Activated naive CD8-positive, alpha-beta T cell treated with anti-CD3 and anti-CD28 coated beads, Interleukin-2, amount 50 U/mL, for 16 hours (primary cell): ENCODE data around the gene CDHR3.

Experiments
- DNase-seq: peaks from one replicate; pipeline ENCODE4 v3.0.0-alpha.2; 2020; ENCODE audit warnings: low read depth, low spot score

Gene CDHR3

DNA sequence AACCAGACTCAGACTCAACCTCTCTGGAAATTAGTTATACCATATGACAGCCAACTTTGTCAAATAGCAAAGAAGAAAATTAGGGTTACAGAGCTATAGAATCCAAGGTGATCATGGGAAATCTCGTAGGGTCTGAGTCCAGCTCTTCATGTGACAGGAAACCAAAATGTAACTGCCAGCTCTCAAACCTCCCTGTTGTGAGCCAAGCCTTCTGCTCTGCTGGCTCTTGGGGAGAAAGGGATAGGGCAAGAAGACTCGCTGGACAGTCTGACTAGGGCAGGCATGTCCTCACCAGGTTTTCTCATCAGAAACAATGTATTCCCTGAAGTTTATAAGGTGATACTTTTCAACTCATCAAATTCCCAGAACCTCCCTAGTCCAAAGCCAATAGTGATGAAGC, 63.0 kb downstream of the CDHR3 start:
- no peak for DNase-seq

DNA sequence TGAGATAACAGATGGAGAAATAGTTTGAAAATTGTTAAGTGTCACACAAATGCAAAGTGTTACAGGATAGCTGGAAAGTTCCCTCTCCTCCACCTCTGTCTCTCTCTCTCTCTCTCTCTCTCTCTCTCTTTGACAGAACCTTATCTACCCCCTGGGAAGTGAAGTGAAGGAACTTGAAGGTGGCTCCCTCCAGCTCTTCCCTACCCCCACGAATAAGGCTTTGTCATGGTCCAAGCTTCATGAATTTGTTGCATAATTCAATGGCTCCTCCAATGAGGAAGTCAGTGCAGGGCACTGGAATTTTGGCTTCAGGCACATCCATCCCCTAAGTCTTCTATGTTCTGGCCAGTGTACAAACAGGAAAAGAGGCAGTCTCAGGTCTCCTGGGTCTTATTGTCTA, 66.4 kb downstream of the CDHR3 start:
- DNase-seq = no peak

DNA sequence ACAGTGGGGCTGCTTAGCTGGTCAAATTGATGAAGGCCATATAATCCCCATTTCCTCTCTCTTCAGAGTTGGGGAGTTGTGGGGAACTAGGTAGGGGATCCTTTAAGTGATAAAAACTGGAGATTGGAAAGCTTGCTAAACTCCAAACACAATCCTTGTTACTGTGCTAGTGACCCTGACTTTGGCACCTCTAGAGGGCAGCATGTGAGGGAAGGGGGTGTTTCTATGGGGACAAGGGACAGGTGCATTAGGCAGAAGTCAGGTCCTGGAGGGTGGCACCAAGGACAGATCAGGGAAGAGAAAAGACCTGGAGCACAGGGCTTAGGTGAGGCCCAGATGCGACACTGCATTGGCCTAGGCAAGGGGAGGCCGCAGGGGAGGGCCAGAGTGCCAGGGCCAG, 66.9 kb downstream of the CDHR3 start:
- DNase-seq = no peak

DNA sequence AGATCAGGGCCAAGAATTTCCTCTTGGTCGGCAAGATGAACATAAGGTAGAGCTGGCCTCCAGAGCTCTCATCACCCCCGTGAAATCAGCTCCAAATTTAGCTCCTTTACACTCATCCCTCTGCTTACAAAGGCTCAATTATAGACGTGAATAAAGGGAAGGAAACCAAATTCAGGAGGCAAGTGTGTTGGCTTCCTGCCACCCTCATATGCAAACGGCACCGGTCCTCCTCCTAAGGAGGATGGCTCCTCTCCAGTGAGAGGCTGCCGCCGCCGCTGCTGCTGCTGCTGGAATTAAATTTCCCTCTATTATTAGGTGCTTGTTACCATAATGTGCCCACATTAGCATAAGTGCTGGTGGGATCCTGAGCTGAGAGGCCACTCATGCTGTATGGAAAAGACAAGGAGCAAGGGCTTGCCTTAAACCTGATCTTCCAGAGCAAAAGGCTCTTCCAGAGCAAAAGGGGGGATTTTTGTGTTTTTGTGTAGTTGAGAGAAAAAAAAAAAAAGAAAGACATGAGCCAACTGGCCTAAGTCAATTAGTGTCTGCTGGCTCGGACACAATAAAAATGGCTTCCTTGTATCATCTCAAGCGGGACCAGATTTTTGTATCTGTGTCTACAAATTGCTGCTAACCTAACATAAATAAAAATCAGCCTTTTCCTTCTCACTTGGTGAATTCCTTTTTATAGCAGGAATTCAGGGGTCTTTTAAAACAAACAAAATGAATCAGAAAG, 68.4 kb downstream of the CDHR3 start:
- no peak for DNase-seq

DNA sequence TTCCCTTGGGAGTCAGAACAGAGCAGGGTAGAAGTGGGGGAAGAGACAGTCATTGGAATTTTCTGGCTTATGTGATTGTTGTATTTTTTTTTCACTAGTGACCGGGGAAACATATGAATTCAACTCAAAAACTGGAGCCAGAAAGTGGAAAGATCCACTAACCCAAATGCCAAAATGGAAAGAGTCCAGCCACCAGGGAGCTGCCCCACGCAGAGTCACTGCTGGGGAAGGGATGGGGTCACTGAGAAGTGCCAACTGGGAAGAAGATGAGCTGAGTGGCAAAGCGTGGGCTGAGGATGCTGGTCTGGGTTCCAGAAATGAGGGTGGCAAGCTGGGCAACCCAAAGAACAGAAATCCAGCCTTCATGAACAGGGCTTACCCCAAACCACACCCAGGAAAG, 69.2 kb downstream of the CDHR3 start:
- DNase-seq = no peak

DNA sequence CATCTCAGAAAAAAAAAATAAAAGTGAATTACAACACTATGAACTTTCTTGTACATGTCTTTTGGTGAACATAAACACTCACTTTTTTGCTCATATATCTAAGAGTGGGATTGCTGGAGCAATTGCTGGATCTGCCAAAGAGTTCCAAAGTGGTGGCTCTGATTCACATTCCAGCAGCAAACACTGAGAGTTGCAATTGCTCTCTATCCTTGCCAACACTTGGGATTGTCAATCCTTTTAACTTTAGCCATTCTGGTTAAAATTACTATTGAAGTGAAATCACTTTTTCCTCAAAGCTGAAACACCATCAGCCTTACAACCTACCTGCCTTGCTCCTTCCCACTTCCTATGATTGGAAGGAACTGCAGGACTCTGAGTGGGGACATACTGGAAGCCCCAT, 70.7 kb downstream of the CDHR3 start:
- no peak for DNase-seq

DNA sequence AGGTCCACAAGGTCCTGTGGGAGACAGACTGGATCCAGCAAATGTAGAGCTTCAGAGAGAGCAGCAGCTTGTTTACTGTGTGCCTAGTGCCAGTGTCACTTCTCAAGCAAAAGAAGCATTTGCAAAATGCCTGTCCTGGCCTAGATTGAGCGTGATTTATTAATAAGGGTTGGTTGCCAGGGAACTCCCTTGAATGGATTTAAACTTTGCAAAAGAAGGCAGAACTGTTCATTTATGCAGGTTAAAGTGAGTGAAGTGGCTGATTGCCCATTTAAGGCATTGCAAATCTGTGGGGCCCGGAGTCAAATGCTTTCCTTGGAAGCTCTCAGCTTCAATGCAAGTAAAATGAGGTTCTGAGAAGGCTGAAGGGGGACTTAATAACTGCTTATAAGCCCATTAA, 71.3 kb downstream of the CDHR3 start:
- no peak for DNase-seq

DNA sequence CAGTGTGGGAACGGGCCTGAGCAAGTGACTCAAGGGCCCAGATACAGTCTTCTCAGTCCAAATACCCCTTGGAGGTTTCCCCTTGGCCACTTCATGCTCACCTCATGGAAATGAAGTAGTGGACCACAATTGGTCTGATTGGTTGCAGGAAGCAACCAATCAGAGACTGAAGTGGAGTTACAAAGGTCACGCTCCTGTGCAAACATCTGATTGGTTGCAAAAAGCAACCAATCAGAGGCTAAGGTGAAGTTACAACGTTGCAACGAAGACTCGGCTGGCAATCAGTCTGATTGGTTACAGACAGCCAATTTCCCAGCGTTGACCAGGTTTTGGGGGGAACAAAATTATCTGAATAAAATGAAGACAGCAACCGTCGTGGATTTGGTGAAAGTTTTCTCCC, 72.5 kb downstream of the CDHR3 start:
- DNase-seq = no peak

DNA sequence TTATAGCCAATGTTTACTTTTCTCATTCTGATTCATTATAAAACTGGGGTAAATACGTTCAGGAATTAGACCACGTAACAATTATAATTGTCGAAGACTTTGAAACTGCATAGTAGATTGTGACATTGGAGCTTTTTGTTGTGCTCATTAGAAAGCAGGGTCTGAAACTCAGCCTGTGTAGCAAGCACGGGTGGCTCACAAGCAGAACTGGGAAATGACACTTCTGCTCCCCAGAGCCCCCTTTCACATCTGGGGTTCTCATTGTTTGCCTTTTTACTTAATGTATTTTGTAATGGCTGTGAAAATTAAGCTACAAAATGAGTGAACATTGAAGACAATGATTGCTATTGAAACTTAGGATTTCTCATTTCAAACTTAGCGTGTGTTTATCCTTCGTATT, 72.9 kb downstream of the CDHR3 start:
- DNase-seq = no peak

DNA sequence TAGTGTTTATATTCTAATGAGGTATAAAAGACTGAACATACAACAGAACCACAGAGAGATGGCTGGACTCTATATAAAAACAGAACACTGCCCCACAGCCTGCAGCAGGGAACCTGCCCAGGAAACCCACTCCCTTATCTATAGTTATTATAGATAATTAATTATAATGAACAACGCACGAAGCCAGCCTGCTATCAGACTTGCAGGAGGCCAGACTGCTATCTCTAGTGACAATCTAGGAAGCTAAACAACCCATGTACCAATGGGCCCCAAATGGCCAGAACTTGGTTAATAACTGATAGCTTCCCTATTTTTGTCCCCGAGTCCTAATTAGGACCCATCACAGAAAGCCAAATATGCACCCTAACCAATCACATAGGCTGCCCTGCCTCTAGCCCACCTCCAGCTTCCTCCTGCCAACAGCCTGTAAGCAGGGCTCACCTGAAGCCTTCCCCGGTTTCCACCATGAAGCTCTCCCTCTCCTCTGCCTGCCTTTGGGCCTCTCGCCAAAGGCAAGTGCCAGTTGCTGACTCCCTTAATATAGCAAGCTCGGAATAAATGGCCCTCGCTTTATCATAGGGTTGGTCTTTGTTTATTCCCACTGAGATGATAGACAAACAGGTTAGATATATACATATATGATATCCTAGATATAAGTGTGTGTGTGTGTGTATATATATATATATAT, 74.6 kb downstream of the CDHR3 start:
- DNase-seq = no peak

DNA sequence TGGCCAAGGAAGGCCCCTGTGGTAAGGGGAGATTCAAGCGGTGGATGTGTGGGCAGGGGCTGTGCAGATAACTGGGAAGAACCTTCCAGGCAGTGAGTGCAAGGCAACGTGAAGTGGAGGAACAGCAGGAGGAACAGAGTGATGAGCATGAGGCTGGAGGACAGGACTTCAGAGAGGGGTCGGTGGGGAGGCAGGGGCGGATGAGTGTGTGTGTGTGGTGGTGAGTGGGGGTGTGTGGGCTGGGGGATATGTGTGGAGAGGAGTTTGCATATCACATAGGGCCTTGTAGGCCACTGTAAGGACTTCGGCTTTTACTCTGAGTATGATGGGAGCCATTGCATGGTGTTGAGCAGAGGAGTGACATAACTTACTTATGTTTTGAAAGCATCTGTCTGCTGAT, 75.2 kb downstream of the CDHR3 start:
- DNase-seq = no peak

DNA sequence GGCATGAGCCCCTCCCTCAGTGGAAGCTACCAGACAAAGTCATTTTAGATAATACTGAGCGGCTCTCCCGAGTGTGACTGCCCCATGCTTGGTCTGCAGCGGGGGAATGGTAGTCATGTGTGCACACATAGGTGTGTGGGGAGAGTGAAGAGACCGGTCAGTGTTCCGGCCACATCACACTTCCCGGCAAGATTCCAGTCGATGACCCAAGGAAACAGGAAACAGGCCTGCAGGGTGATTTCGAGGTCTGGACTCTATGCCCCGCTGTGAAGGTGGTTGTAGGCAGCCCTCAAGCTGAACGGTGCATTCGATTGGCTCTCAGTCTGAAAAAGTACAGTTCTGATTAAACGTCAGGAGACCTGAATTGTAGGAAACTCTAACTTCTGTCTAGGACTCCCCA, 75.9 kb downstream of the CDHR3 start:
- DNase-seq = no peak

DNA sequence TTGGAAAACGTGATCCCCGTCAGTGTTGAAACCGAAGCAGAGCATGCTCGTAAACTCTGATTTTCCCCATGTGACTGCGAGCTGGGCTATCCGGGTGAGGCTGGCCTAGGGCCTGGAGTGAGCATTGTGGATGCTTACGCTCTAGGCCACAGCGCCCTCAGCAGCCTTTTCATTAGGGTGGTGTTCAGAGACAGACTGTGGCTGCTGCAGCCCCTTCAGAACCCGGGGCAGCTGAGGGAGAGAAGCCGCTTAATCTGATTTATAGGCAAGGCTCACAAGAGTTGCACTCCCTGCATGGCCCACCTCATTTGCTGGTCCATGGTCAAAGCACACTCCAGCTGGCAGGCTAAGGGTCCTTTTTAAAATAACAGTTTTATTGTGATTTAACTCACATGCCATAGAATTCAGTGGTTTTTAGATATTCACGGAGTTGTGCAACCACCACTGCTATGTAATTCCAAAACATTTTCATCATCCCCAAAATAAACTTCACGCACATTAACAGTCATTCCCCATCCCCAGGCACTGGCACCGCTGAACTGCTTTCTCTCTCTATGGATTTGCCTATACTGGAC, 76.5 kb downstream of the CDHR3 start:
- DNase-seq = no peak

DNA sequence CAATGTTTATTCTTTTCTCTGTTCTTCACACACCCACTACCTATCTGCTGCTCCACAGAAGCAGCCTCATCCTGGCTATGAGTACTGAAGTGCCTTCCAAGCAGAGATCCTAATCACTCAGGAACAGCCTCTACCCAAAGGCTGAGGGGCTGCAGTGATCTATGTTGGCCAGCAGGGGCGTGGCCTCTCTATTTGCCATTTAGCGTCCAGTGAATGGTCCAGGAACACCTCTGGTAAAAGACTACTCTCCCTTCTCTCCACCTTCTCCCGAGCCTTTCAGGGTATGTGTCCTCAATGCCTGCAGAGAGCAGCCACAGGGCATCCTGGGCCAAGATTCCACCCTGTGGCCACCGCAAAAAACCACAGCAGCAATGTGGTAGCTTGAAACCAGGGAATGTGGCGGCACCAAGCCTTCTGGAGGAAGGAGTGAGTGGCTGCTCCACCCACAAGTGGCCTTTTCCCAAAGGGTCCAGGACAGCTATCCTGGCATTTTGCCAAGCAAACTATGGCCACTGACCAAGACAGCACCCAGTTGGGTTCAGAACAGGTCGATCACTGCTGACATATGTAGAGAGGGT, 78.2 kb downstream of the CDHR3 start:
- DNase-seq = no peak

DNA sequence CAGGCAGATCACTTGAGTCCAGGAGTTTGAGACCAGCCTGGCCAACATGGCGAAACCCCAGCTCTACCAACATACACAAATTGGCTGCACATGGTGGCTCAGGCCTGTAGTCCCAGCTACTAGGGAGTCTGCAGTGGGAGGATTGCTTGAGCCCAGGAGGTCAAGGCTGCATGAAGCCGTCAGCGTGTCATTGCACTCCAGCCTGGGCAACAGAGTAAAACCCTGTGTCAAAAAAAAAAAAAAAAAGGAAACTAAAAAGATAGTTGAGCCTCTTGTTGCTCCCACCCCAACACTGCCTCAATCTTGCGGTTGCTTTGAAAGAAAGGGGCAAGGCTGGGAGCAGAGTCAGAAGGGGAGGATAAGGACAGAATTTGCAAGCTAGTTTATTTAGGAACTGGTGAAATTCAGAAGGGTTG, 79.1 kb downstream of the CDHR3 start:
- DNase-seq = no peak

DNA sequence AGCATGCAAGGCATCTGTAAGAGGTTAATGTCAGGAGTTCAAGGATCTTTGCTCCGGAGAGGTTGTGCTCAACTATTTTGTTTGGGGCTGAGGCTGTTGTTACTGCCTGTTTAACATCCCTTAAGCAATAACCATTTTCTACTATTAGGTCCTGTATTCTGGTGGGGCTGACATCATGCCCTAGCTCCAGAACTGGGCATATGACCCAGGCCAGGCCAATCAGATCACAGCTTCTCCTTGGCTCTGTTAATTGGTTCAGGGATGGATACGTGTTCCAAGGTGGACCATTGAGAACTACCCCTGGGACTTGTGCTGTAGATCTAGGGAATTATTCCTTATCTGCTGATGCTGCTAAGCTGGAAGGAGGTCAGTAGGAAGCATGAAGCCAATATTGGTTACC, 82.1 kb downstream of the CDHR3 start:
- DNase-seq = no peak

DNA sequence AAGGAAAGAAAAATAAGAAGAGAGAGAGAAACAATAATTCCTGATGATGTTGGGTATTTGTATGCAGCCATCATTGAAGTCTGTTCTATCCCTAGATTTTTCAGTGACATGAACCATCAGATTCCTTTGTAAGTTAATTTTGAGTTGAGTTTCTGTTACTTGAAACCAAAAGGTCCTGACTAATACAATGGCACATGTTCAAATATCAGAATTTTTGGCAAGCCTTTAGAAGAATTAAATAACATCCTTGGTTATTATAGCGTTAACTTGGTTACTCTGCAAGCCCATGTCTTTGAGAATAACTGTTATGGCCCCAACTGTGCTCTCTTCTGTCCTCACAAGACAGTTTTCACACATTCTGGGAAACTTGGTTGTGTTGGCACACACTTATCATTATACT, 82.5 kb downstream of the CDHR3 start:
- DNase-seq = no peak

DNA sequence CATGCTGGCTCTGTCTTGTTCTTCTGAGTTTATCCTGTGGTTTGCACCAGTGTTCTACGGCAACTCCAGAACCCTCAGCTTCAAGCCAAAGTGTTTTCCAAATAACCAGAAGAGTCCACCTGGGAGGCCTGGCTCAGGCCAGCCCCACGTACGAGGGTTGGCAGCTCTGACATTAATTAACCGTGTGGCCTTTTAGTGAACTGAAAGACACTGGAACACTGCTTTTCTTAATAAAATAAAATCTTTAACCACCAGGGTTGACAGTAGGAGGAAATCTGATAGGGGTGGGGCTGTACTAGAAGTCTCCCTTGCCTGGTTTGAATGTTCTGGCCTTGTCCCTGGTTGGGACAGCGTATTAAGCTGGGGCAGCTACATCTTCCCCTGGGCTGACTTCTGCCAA, 84.1 kb downstream of the CDHR3 start:
- DNase-seq = no peak

DNA sequence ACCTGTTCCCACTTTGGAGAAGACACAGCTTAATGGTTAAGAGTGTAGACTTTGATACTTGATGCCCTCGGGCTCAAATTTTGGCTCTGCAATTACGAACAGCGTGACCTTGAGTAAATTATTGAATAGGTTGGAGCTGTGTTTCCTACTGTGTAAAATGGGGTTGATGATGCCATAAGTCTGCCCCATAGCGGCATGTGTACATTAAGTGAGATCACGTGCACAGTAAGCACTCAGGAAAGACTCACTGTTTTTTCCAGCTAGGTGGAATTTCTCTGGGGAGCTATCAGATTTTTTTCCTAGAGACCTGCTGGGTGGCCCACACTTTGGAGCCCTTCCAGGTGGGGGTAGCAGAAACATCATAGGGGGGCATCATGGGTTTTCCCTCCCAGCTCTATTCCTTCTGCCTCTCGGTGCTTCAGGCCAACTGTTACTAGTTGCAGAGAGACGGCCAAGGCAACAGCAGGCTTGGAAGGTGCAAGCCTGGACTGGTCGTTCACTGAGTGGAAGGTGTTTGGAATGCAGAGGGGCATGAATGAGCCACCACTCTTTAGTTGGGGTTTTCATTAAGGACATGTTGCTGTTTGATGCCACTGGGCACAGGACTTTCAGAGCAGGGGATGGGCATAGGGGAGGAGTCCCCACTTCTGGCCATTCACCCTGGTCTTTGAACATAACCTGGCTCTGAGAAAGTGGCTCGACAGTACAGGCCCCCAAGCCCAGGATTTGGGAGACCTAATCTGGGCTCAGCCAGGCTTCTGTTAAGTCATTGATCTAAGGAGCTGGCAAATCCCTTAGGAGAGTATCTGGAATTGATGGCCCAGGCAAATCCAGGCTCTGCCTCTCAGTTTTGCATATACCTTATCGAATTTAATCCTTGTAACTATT, 85.0 kb downstream of the CDHR3 start:
- no peak for DNase-seq

DNA sequence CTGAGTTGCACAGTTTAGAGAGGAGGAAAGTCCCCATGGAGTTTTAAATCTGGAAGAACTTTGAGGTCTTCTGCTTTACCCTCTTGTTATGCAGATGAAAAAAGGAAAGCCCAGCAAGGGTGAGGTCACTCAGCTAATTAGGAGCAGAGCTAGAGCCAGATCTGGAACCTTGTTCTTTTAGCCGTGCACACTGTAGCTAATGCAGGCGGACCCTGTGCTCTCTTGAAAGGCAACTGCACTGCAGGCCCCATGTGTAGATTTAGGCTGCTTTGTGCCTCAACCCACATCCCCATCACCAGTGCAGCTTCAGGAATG, 85.6 kb downstream of the CDHR3 start:
- no peak for DNase-seq

DNA sequence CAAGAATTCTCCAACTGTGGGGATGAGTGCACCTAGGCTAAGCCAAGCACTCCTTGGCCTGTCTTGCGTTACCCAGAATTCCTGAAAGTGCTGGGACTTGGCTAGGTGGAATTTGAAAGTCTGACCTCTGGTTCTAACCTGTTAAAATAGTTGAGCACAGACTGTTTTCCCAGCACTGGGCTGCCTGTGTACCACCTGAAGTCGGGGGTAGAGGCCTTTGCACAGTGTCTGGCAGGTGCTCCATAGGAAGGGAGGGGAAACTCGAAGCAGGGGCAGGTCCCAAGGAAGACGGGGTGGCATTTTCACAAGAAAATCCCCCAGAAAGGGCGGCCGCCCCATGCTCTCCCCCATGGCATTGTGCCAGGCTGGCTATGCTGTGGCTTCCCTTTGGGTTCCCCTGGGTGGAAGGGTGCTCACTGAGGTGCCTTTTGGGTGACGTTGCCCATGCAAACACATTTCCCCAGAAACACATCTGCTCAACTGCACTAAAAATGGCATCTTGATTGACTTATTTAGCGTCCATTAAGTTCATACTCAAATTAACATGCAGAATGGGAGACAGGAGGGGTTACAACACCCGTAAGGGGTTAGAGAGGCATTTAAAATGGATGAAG, 86.2 kb downstream of the CDHR3 start:
- no peak for DNase-seq
